Fibroblast of lung (primary cell): ENCODE data around the gene KCTD10. TPM values are rescaled to one million over a fixed set of nuclear protein-coding genes. Genes with fewer than 3 reads are reported as not detected.

ENCODE experiments used
- DNase-seq, 2 donors: peaks; one replicate each; pipeline versions ENCODE4 v3.0.0 to v3.0.0-alpha.2; 2010; ENCODE audit warnings: low read depth in 2 of 2
- H2AFZ ChIP-seq: 2 replicates; pipeline ENCODE4 v1.5.1; 2012; ENCODE audit warnings: low read length, control low read depth, inconsistent platforms
- H3K27ac ChIP-seq: 2 replicates; pipeline ENCODE4 v1.5.1; 2011; ENCODE audit warnings: low read length, control low read depth; ENCODE audit not compliant: insufficient read depth
- H3K27me3 ChIP-seq: 2 replicates; pipeline ENCODE4 v1.5.1; 2011; ENCODE audit warnings: mild to moderate bottlenecking, low read length; ENCODE audit not compliant: control insufficient read depth, insufficient read depth
- H3K36me3 ChIP-seq: 2 replicates; pipeline ENCODE4 v1.5.1; 2011; ENCODE audit warnings: low read length; ENCODE audit not compliant: control insufficient read depth, insufficient read depth
- H3K4me1 ChIP-seq: 2 replicates; pipeline ENCODE4 v1.5.1; 2011; ENCODE audit warnings: low read length; ENCODE audit not compliant: control insufficient read depth, insufficient read depth; ENCODE audit errors: extremely low read depth
- H3K4me2 ChIP-seq: 2 replicates; pipeline ENCODE4 v1.5.1; 2011; ENCODE audit warnings: low read length, control low read depth; ENCODE audit not compliant: insufficient read depth; ENCODE audit errors: extremely low read depth
- H3K4me3 ChIP-seq, 4 experiments: fragments of 200-600 bp in 1 of 4; sonication (generic) in 1 of 4; replicated peaks in 1 of 4; 2 replicates each; pipeline ENCODE4 v1.5.1; 2011 to 2016; ENCODE audit warnings: low read length in 4 of 4, low read depth in 3 of 4, mild to moderate bottlenecking in 3 of 4, control low read depth in 2 of 4, inconsistent platforms in 1 of 4, mixed read lengths in 1 of 4; ENCODE audit not compliant: insufficient read depth in 1 of 4; ENCODE audit errors: control extremely low read depth in 1 of 4
- H3K79me2 ChIP-seq: 2 replicates; pipeline ENCODE4 v1.5.1; 2012; ENCODE audit warnings: mild to moderate bottlenecking, low read length, inconsistent platforms; ENCODE audit not compliant: control insufficient read depth, insufficient read depth
- H3K9ac ChIP-seq: 2 replicates; pipeline ENCODE4 v1.5.1; 2011; ENCODE audit warnings: mild to moderate bottlenecking, low read length, control low read depth; ENCODE audit not compliant: insufficient read depth
- H3K9me3 ChIP-seq: 2 replicates; pipeline ENCODE4 v1.5.1; 2012; ENCODE audit warnings: low read depth, low read length; ENCODE audit not compliant: control insufficient read depth, insufficient read depth
- H4K20me1 ChIP-seq: 2 replicates; pipeline ENCODE4 v1.5.1; 2011; ENCODE audit warnings: low read length; ENCODE audit not compliant: control insufficient read depth, insufficient read depth; ENCODE audit errors: extremely low read depth
- EZH2 ChIP-seq: IDR thresholded peaks from 2 replicates; pipeline ENCODE4 v1.5.1; 2012; ENCODE audit warnings: low read length, control low read depth, mild to moderate bottlenecking; ENCODE audit errors: missing control alignments
- polyA plus RNA-seq, 2 donors: library from polyadenylated mRNA; depleted of rRNA in 1 of 2; stranded (reverse) in 1 of 2; unstranded in 1 of 2; fragments of >200 nt; gene quantifications; 2 replicates each; pipeline ENCODE4 v1.2.1, GENCODE V29; 2011 to 2012; ENCODE audit warnings: missing spikeins in 1 of 2
- total RNA-seq: library from RNA; depleted of rRNA; stranded (reverse); fragments of >200 nt; gene quantifications from 2 replicates; pipeline ENCODE4 v1.2.1, GENCODE V29; 2014
- TF ChIP-seq, protein P1 (sequence below), 2 donors: IDR thresholded peaks in 1 of 2; conservative IDR thresholded peaks in 1 of 2; 1 replicate in 1 of 2; 2 replicates in 1 of 2; pipeline ENCODE4 v1.5.1; 2011 to 2012; ENCODE audit warnings: low read length in 2 of 2, control low read depth in 1 of 2, inconsistent platforms in 1 of 2, low read depth in 1 of 2, mild to moderate bottlenecking in 1 of 2

KCTD10 gene
- total and polyA plus RNA-seq, 2 donors (not counting 1 experiment from before 2014, with no cell fraction given) = 106 to 190 TPM

DNA sequence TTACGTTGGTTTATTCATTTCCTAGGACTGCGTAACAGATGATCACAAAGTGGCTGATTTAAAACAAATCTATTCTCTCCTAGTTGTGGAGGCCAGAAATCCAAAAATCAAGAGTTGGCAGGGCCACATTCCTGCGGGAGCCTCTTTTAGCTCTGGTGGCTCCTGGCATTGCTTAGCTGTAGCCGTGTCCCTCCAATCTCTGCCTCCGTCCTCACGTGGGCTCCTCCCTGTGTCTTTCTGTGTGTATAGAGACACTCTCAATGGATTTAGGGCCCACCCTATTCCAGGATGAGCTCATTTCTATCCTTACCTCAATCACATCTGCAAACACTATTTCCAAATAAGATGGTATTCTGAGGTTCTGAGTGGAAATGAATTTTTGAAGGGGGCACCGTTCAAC, 42.5 kb downstream of the KCTD10 start:
- Histone ChIP-seq H3K79me2 (no peaks in the 10 kb centered on the region), H3K27me3 (no peaks in the 10 kb centered on the region), H3K9ac (no peak overlapping the region), H3K36me3 (no peaks in the 10 kb centered on the region), H4K20me1 (no peaks in the 10 kb centered on the region), H3K4me3 (no peak overlapping the region), H3K27ac (no peak overlapping the region), H3K4me1 (no peaks in the 10 kb centered on the region), H3K9me3 (no peaks in the 10 kb centered on the region), H3K4me2 (no peak overlapping the region), H2AFZ (no peak overlapping the region)
- no peak for DNase-seq
- TF ChIP-seq, protein P1, sequence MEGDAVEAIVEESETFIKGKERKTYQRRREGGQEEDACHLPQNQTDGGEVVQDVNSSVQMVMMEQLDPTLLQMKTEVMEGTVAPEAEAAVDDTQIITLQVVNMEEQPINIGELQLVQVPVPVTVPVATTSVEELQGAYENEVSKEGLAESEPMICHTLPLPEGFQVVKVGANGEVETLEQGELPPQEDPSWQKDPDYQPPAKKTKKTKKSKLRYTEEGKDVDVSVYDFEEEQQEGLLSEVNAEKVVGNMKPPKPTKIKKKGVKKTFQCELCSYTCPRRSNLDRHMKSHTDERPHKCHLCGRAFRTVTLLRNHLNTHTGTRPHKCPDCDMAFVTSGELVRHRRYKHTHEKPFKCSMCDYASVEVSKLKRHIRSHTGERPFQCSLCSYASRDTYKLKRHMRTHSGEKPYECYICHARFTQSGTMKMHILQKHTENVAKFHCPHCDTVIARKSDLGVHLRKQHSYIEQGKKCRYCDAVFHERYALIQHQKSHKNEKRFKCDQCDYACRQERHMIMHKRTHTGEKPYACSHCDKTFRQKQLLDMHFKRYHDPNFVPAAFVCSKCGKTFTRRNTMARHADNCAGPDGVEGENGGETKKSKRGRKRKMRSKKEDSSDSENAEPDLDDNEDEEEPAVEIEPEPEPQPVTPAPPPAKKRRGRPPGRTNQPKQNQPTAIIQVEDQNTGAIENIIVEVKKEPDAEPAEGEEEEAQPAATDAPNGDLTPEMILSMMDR (conservative IDR thresholded peaks at IDR 0.05 in 1 of 2, IDR thresholded peaks at IDR 0.05 in 1 of 2; ENCODE audit: low read depth in 1 of 2, low read length in 2 of 2) = no peak
- no peak for TF ChIP-seq EZH2

DNA sequence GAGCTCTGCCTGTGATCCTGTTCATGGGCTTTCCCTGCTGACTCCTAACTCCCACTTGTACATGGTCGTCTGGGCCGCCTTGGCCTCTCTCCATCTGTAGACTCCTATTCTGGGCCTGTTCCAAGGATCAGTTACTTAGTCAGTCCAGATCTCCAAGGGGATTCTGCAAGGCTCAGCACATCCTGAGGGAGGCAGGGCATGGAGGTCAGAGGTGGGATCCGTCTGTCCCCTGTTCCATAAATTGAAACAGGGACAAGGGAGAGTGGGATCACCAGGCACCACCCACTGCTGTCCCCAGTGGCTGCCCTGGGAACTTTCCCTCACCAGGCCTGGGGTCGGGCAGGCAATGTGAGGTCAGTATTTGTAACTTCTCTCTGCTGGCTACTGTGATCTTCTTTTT, 43.5 kb downstream of the KCTD10 start:
- TF ChIP-seq EZH2 = no peak
- TF ChIP-seq, protein P1 (conservative IDR thresholded peaks at IDR 0.05 in 1 of 2, IDR thresholded peaks at IDR 0.05 in 1 of 2; ENCODE audit: low read depth in 1 of 2, low read length in 2 of 2) = peak in 1 of 2 donors; percentile 23

DNA sequence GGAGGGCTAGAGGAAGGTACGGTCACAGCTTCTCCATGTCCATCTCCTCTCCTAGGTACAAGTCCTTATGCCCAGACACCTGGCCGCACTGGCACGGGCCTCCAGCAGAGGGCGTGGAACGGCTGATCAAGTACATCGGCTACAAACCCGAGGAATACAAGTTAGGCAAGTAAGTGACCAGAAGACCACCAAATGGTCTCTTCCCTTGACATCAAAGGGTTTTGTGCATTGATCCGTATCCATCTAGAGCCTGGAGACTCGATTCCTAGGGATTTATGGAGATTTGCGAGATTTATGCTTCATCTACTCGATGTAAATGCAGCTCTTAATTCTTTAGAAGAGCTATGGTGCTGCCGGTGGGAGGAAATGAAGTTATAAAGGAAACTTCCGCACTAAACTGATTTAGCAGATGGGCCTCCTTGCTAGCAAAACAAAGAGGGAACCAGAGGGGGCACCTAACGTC, 44.2 kb downstream of the KCTD10 start:
- peak; percentile 74 to 83 for DNase-seq
- H3K27me3 ChIP-seq = no peaks in the 10 kb centered on the region
- TF ChIP-seq, protein P1 (conservative IDR thresholded peaks at IDR 0.05 in 1 of 2, IDR thresholded peaks at IDR 0.05 in 1 of 2; ENCODE audit: low read depth in 1 of 2, low read length in 2 of 2) = peak; percentile 80 to 98
- TF ChIP-seq EZH2 = no peak
- no peak overlapping the region for H3K4me2 ChIP-seq
- H3K79me2 ChIP-seq = no peaks in the 10 kb centered on the region
- no peaks in the 10 kb centered on the region for H3K9me3 ChIP-seq
- H3K27ac ChIP-seq = no peak overlapping the region
- no peaks in the 10 kb centered on the region for H4K20me1 ChIP-seq
- no peaks in the 10 kb centered on the region for H3K36me3 ChIP-seq
- no peaks in the 10 kb centered on the region for H3K4me1 ChIP-seq
- no peak overlapping the region for H3K9ac ChIP-seq
- H2AFZ ChIP-seq = no peak overlapping the region
- no peak overlapping the region for H3K4me3 ChIP-seq

More for the DNA sequence above, 43.5 kb downstream of the KCTD10 start:
- Histone ChIP-seq H3K27me3 (no peaks in the 10 kb centered on the region), H4K20me1 (no peaks in the 10 kb centered on the region), H3K79me2 (no peaks in the 10 kb centered on the region), H3K4me1 (no peaks in the 10 kb centered on the region), H3K4me2 (no peak overlapping the region), H3K36me3 (no peaks in the 10 kb centered on the region), H3K27ac (no peak overlapping the region), H3K4me3 (no peak overlapping the region), H2AFZ (no peak overlapping the region), H3K9ac (no peak overlapping the region), H3K9me3 (no peaks in the 10 kb centered on the region)
- DNase-seq = no peak
